NCI-H2196 (cell line): ENCODE results near the gene STRADB.
"Not testable (repeated sequence)": the region's sequence is repeated elsewhere in the genome, so short reads cannot be mapped to it uniquely, and the experiment has no call there.

Source experiments
- DNase-seq: peaks from one replicate; lab custom pipeline; 2025; ENCODE audit not compliant: unreplicated experiment; lab: John Stamatoyannopoulos, UW

The STRADB gene

GRCh38 chr2:201430322-201430721 is 21.2 kb upstream of the STRADB start:
- DNase-seq = not testable (repeated sequence)

- DNase-seq = no peak
Observed at GRCh38 chr2:201430839-201431238, 20.7 kb upstream of the STRADB start.

- DNase-seq = no peak
Observed at GRCh38 chr2:201432038-201432620, 19.4 kb upstream of the STRADB start.

GRCh38 chr2:201432621-201433393 is 18.7 kb upstream of the STRADB start:
- DNase-seq = no peak

- no peak for DNase-seq
Observed at GRCh38 chr2:201433394-201433995, 18.0 kb upstream of the STRADB start.

GRCh38 chr2:201436141-201436540 is 15.4 kb upstream of the STRADB start:
- no peak for DNase-seq

GRCh38 chr2:201439336-201439922 is 12.1 kb upstream of the STRADB start:
- not testable (repeated sequence) for DNase-seq

GRCh38 chr2:201440182-201440581 is 11.4 kb upstream of the STRADB start:
- DNase-seq = peak; percentile 94

GRCh38 chr2:201441409-201441808 is 10.1 kb upstream of the STRADB start:
- DNase-seq = no peak

- no peak for DNase-seq
Observed at GRCh38 chr2:201444746-201445465, 6.6 kb upstream of the STRADB start.

- DNase-seq = no peak
Observed at GRCh38 chr2:201447086-201447485, 4.5 kb upstream of the STRADB start.

GRCh38 chr2:201448061-201448460 is 3.5 kb upstream of the STRADB start:
- no peak for DNase-seq

GRCh38 chr2:201448701-201449100 is 2.8 kb upstream of the STRADB start:
- no peak for DNase-seq

- DNase-seq = no peak
Observed at GRCh38 chr2:201450954-201451291, 617 bp upstream of the STRADB start.

GRCh38 chr2:201452058-201452921 is 750 bp downstream of the STRADB start:
- no peak for DNase-seq

- DNase-seq = no peak
Observed at GRCh38 chr2:201452922-201453643, 1.5 kb downstream of the STRADB start.

- no peak for DNase-seq
Observed at GRCh38 chr2:201458381-201458780, 6.8 kb downstream of the STRADB start.

- DNase-seq = no peak
Observed at GRCh38 chr2:201460532-201460931, 9.0 kb downstream of the STRADB start.

- DNase-seq = no peak
Observed at GRCh38 chr2:201464547-201464946, 13.0 kb downstream of the STRADB start.

- no peak for DNase-seq
Observed at GRCh38 chr2:201465524-201465971, 14.0 kb downstream of the STRADB start.
